Measurements from ENCODE around the gene C19orf67.

GRCh38 chr19:14110650-14111049, 25.1 kb upstream of the C19orf67 start:
- TF ChIP-seq CTCF (IDR thresholded peaks at IDR 0.05) = no peak
- TF ChIP-seq REST (IDR thresholded peaks at IDR 0.05; ENCODE audit: insufficient read depth in 1 of 2, low read depth in 2 of 2, low read length in 1 of 2) = no peak

All from Panc1 (cell line).